SU-DHL-6 (cell line): ENCODE results near the gene TAL1.

Experiments used
- CTCF ChIP-seq: fragments of 200-600 bp; sonication (generic); IDR thresholded peaks from one replicate; pipeline ENCODE4 v1.5.1; 2017; ENCODE audit warnings: antibody characterized with exemption, mild to moderate bottlenecking, low read length, moderate library complexity; ENCODE audit not compliant: insufficient read depth, poor library complexity, severe bottlenecking
- EZH2phosphoT487 ChIP-seq: fragments of 200-600 bp; sonication (generic), shearing (Covaris generic); conservative IDR thresholded peaks from 2 replicates; pipeline ENCODE4 v1.6.1; 2018; ENCODE audit warnings: mild to moderate bottlenecking, antibody characterized with exemption, low read length, moderate library complexity, mixed read lengths

DNA sequence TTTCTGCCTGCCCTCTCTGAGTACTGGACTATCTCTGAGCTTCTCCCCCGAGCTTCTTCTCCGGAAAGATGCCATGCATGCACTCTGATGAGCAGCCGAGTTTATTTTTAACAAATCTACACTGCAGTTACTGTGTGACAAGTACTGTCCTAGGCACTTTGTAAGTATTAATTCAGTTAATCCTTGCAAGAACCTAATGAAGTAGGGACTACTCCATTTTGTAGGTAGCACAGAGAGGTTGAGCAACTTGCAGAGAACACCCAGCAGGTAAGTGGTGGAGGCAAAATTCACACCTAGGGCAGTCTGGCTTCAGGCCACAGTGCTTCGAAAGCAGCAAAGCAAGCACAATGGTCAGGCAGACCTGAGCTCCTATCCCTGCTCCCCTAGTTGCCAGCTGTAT is 3.8 kb upstream of the TAL1 start:
- no peak for TF ChIP-seq CTCF
- TF ChIP-seq EZH2phosphoT487: no peak
